HepG2 (cell line): Measurements from ENCODE around the gene ABCB10. TPM values are rescaled to one million over a fixed set of nuclear protein-coding genes. Genes with fewer than 3 reads are reported as not detected.
A peak's percentile ranks its signal among the peaks of the same experiment; 100 is the strongest.

ENCODE experiments used
- ATAC-seq: fragments of 200-7000 bp; cut with Tn5 transposase; 3 replicates; pipeline ENCODE4 v1.9.1; 2020; ENCODE audit warnings: mild to moderate bottlenecking, moderate library complexity
- BruUV-seq: library from RNA; stranded (reverse); fragments of 400-500 nt; replicated peaks from 2 replicates; lab custom pipeline; 2021; lab: Mats Ljungman, UMichigan
- CTCF ChIA-PET: fragments of 300-600 bp; formaldehyde crosslinking; extraction: SDS; loops from one replicate; lab custom pipeline; 2021; ENCODE audit warnings: low total read pairs, inconsistent platforms, low intra/inter-chr PET ratio; lab: Yijun Ruan, JAX
- POLR2A ChIA-PET: fragments of 350-600 bp; sonication (Branson Sonifier 250); formaldehyde crosslinking; loops from one replicate; lab custom pipeline; 2020; ENCODE audit warnings: antibody characterized with exemption, inconsistent platforms; lab: Yijun Ruan, JAX
- DNase-seq: peaks from one replicate; pipeline ENCODE4 v3.0.0-alpha.2; 2015; ENCODE audit warnings: low spot score
- FAIRE-seq: peaks from 3 replicates; lab custom pipeline; 2011; peaks lifted over from hg19 to GRCh38; lab: Jason Lieb, UNC
- H2AFZ ChIP-seq: one replicate; pipeline ENCODE4 v1.6.1; 2011; ENCODE audit warnings: low read length, inconsistent platforms
- H3K27ac ChIP-seq: fragments of 300-600 bp; 3 replicates; pipeline ENCODE4 v1.8.0; 2011; ENCODE audit warnings: mixed run types, mild to moderate bottlenecking, mixed read lengths, low read length, inconsistent platforms; ENCODE audit not compliant: insufficient read depth; ENCODE audit errors: extremely low read length
- H3K27me3 ChIP-seq, 2 experiments: fragments of 200-600 bp in 1 of 2; 2 replicates in 1 of 2; 3 replicates in 1 of 2; pipeline versions ENCODE4 v1.6.0 to v1.8.0; 2011; ENCODE audit warnings: low read length in 2 of 2, mild to moderate bottlenecking in 2 of 2, moderate library complexity in 2 of 2, inconsistent platforms in 1 of 2; ENCODE audit not compliant: insufficient read depth in 2 of 2, control insufficient read depth in 1 of 2
- H3K36me3 ChIP-seq, 2 experiments: fragments of 200-600 bp in 1 of 2; replicated peaks in 1 of 2; 2 replicates in 1 of 2; 3 replicates in 1 of 2; pipeline versions ENCODE4 v1.5.1 to v1.8.0; 2011; ENCODE audit warnings: low read length in 2 of 2, inconsistent platforms in 1 of 2; ENCODE audit not compliant: insufficient read depth in 2 of 2, control insufficient read depth in 1 of 2
- H3K4me1 ChIP-seq: 2 replicates; pipeline ENCODE4 v1.5.1; 2012; ENCODE audit warnings: low read length, inconsistent platforms; ENCODE audit not compliant: insufficient read depth
- H3K4me2 ChIP-seq: 2 replicates; pipeline ENCODE4 v1.6.0; 2011; ENCODE audit warnings: low read depth, low read length, inconsistent platforms
- H3K4me3 ChIP-seq, 3 experiments: fragments of 200-600 bp in 1 of 3; sonication (generic), shearing (Covaris generic) in 1 of 3; replicated peaks in 1 of 3; 2 replicates each; pipeline ENCODE4 v1.5.1; 2011 to 2016; ENCODE audit warnings: low read length in 3 of 3, inconsistent platforms in 2 of 3, low read depth in 2 of 3, mild to moderate bottlenecking in 2 of 3, control low read depth in 1 of 3, mixed read lengths in 1 of 3; ENCODE audit not compliant: insufficient read depth in 1 of 3
- H3K79me2 ChIP-seq: one replicate; pipeline ENCODE4 v1.6.1; 2011; ENCODE audit warnings: low read length, inconsistent platforms; ENCODE audit not compliant: insufficient read depth
- H3K9ac ChIP-seq: 2 replicates; pipeline ENCODE4 v1.6.0; 2011; ENCODE audit warnings: mild to moderate bottlenecking, low read depth, low read length, inconsistent platforms; ENCODE audit not compliant: insufficient read depth
- H3K9me3 ChIP-seq: 2 replicates; pipeline ENCODE4 v1.5.1; 2012; ENCODE audit warnings: mild to moderate bottlenecking, low read length
- H4K20me1 ChIP-seq: 2 replicates; pipeline ENCODE4 v1.6.0; 2011; ENCODE audit warnings: inconsistent platforms, mild to moderate bottlenecking, low read length, moderate library complexity; ENCODE audit not compliant: insufficient read depth
- ASH2L ChIP-seq: fragments of 300-600, 200-600 bp; sonication (generic); IDR thresholded peaks from 2 replicates; pipeline ENCODE4 v1.7.0; 2017; ENCODE audit warnings: low read depth, mild to moderate bottlenecking, moderate library complexity, mixed read lengths, low read length; ENCODE audit not compliant: insufficient read length
- FOXK1 ChIP-seq: sonication (generic); formaldehyde crosslinking; IDR thresholded peaks from 2 replicates; pipeline ENCODE4 v1.4.0; 2020; ENCODE audit warnings: low read depth, missing genetic modification reagents, borderline replicate concordance
- HDAC1 ChIP-seq: sonication (generic); formaldehyde crosslinking; IDR thresholded peaks from 2 replicates; pipeline ENCODE4 v1.5.1; 2020; ENCODE audit warnings: mild to moderate bottlenecking, missing genetic modification reagents
- RXRB ChIP-seq: IDR thresholded peaks from 2 replicates; pipeline ENCODE4 v1.6.1; 2016; ENCODE audit warnings: borderline replicate concordance, missing genetic modification reagents, missing compliant biosample characterization
- ZNF770 ChIP-seq: sonication (generic); formaldehyde crosslinking; IDR thresholded peaks from 2 replicates; pipeline ENCODE4 v1.5.0; 2020; ENCODE audit warnings: mild to moderate bottlenecking, missing genetic modification reagents
- WGBS: methylation state at CpG from one replicate; pipeline ENCODE4 v1.1.6; 2017; ENCODE audit warnings: low lambda C conversion rate; 5-methylcytosine and 5-hydroxymethylcytosine counted together
- in situ Hi-C: cut with HindIII; loops from 2 replicates; pipeline ENCODE4 v1.10.0; 2017; ENCODE audit warnings: low pct_unique_long_range_greater_than_20kb; ENCODE audit not compliant: extremely low pct_ligation_motif_present
- intact Hi-C: fragments of 100-400 bp; cut with micrococcal nuclease; formaldehyde crosslinking; loops from one replicate; pipeline ENCODE4 v1.10.0; 2022; ENCODE audit not compliant: unreplicated experiment
- polyA plus RNA-seq, 8 experiments: library from polyadenylated mRNA; depleted of rRNA in 3 of 8; stranded (reverse) in 7 of 8; unstranded in 1 of 8; fragments of >200 nt; fragmentation: Illumina TruSeq in 4 of 8; extraction: Trizol in 4 of 8; gene quantifications; 2 replicates each; pipeline versions ENCODE4 v1.2.1 to v1.2.3, GENCODE V29; 2011 to 2016; ENCODE audit warnings: low read depth in 4 of 8, missing spikeins in 1 of 8, mixed read lengths in 1 of 8; ENCODE audit not compliant: insufficient read depth in 1 of 8
- total RNA-seq, 5 experiments: library from RNA; depleted of rRNA; stranded (reverse); fragments of >200 nt; fragmentation: Illumina TruSeq; extraction: Trizol; gene quantifications; 2 replicates each; pipeline ENCODE4 v1.2.3, GENCODE V29; 2016; ENCODE audit warnings: low read depth in 1 of 5

ABCB10 gene
- total and polyA plus RNA-seq, 2 of the 13 experiments (the other 11 are each of a cell fraction or from before 2014, with no cell fraction given) = 11.2 to 28.9 TPM

GRCh38 chr1:229557200-229557850, 1.2 kb downstream of the ABCB10 start:
- FAIRE-seq (peak; percentile 53), ATAC-seq (no peak), DNase-seq (peak; percentile 15)
- H3K4me3 ChIP-seq = peak overlapping the region; percentile 78 to 90 (median 81)
- peak overlapping the region; percentile 86 for H3K9ac ChIP-seq
- no peaks in the 10 kb centered on the region for H3K27me3 ChIP-seq
- BruUV-seq = TSS peak; percentile 63
- peaks cover 33% of the 10 kb centered on the region for H3K4me1 ChIP-seq
- TF ChIP-seq ASH2L (peak; percentile 7), RXRB (CRISPR knock-in tag) (no peak), ZNF770 (CRISPR knock-in tag) (no peak), FOXK1 (CRISPR knock-in tag) (0 out of 2 replicates have a peak, but pooled peaks have one; percentile 10), HDAC1 (peak; percentile 49; the same call in 1 of the 2 replicates)
- no peak overlapping the region for H2AFZ ChIP-seq
- 0 out of 2 replicates have a peak, but pooled peaks cover 3% of the 10 kb centered on the region for H4K20me1 ChIP-seq
- in situ Hi-C loops = no loop called here
- ChIA-PET CTCF (no interaction called here), POLR2A (interaction anchor here (1.0 kb wide), 1 partner anchor 49 kb away, joined by 5 read pairs; the partner anchor contains the start of gene NUP133)
- peaks cover 47% of the 10 kb centered on the region for H3K79me2 ChIP-seq
- peak overlapping the region; percentile 81 for H3K4me2 ChIP-seq
- peak overlapping the region; percentile 88 for H3K27ac ChIP-seq
- H3K9me3 ChIP-seq = no peaks in the 10 kb centered on the region
- under 1% methylated on average over 5 of the region's 5 CpGs for WGBS
- intact Hi-C loops = loop anchor here (5.0 kb wide), 1 partner anchor 50 kb away; the partner anchor contains the start of gene NUP133
- 0 out of 5 replicates have a peak, but pooled peaks cover 0 to 3% of the 10 kb centered on the region in 2 experiments for H3K36me3 ChIP-seq
